Thyroid gland (tissue), 4 donors: ENCODE data around the gene XCR1.

Experiments
- POLR2A ChIP-seq, 2 donors: fragments of 450-650 bp; IDR thresholded peaks; one replicate each; pipeline ENCODE4 v1.6.1; 2017; ENCODE audit warnings: antibody characterized with exemption in 2 of 2, mild to moderate bottlenecking in 2 of 2, moderate library complexity in 1 of 2
- TF ChIP-seq, protein P1 (sequence below), 6 experiments: fragments of 200-600 bp in 3 of 6; fragments of 450-650 bp in 3 of 6; sonication (generic) in 3 of 6; IDR thresholded peaks; one replicate each; pipeline ENCODE4 v1.5.1; 2016 to 2019; ENCODE audit warnings: antibody characterized with exemption in 6 of 6, mild to moderate bottlenecking in 2 of 6, inconsistent platforms in 1 of 6, moderate library complexity in 1 of 6

GRCh38 chr3:45974686-45975085 is 52.6 kb downstream of the XCR1 start:
- TF ChIP-seq, protein P1, sequence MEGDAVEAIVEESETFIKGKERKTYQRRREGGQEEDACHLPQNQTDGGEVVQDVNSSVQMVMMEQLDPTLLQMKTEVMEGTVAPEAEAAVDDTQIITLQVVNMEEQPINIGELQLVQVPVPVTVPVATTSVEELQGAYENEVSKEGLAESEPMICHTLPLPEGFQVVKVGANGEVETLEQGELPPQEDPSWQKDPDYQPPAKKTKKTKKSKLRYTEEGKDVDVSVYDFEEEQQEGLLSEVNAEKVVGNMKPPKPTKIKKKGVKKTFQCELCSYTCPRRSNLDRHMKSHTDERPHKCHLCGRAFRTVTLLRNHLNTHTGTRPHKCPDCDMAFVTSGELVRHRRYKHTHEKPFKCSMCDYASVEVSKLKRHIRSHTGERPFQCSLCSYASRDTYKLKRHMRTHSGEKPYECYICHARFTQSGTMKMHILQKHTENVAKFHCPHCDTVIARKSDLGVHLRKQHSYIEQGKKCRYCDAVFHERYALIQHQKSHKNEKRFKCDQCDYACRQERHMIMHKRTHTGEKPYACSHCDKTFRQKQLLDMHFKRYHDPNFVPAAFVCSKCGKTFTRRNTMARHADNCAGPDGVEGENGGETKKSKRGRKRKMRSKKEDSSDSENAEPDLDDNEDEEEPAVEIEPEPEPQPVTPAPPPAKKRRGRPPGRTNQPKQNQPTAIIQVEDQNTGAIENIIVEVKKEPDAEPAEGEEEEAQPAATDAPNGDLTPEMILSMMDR (IDR thresholded peaks at IDR 0.05) = no peak
- TF ChIP-seq POLR2A (IDR thresholded peaks at IDR 0.05) = no peak
